ENCODE results near the gene LCT. TPM values are rescaled to one million over a fixed set of nuclear protein-coding genes. Genes with fewer than 3 reads are reported as not detected.

The LCT gene
- total RNA-seq, 4 donors from 2014 or later, result 0.09 TPM; not detected in 3

- DNase-seq (ENCODE audit: low spot score), result no peak
- ATAC-seq (ENCODE audit: low FRiP score), result no peak
- no peak for TF ChIP-seq CTCF (IDR thresholded peaks at IDR 0.05)
Observed at GRCh38 chr2:135832891-135833290, 4.1 kb downstream of the LCT start.

GRCh38 chr2:135831180-135831812 is 5.7 kb downstream of the LCT start:
- no peak for TF ChIP-seq CTCF (IDR thresholded peaks at IDR 0.05)
- DNase-seq (ENCODE audit: low spot score), result no peak
- no peak for ATAC-seq (ENCODE audit: low FRiP score)

DNA sequence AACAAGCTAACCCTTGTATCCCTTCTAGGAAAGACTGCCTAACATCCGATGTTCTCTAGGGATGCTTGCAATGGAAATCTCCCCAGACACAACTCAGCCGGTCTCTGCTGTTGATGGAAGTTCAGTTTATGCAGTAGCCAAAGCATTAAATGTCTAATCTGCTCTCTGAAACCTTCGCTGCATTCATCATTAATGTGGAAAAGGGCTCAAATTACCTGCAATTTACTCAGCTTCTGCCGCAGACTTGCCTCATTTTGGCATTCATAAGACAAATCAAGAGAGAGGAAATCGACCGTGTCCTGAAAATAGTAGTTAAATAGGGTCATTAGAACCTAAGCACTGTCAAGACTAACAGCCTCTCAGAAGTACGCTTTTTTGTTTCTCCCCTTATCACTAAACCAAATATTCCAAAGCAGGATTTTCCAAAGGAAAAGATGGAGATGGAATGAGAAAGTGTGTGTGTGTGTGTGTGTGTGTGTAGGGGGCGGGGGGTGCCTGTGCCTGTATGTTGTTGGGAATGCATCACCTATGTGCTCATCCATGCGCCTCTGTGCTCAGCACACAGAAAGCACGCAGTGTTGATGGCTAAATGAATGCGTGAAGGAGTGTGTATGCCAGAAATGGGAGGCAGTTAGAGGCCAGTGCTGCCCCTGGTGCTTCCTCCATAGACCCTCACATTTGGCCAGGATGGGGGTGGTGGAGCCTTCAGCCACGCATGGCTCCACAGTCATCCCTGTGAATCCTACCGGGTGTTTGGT is 7.4 kb downstream of the LCT start:
- no peak for ATAC-seq (ENCODE audit: low FRiP score)
- no peak for TF ChIP-seq CTCF (IDR thresholded peaks at IDR 0.05)

GRCh38 chr2:135826544-135826943 is 10.4 kb downstream of the LCT start:
- no peak for DNase-seq (ENCODE audit: low spot score)
- TF ChIP-seq CTCF (IDR thresholded peaks at IDR 0.05), result no peak
- no peak for ATAC-seq (ENCODE audit: low FRiP score)

More for the DNA sequence above, 7.4 kb downstream of the LCT start:
- no peak for DNase-seq (ENCODE audit: low spot score)

GRCh38 chr2:135825550-135826176 is 11.3 kb downstream of the LCT start:
- DNase-seq (ENCODE audit: low spot score) (no peak), ATAC-seq (ENCODE audit: low FRiP score) (no peak)
- TF ChIP-seq CTCF (IDR thresholded peaks at IDR 0.05), result no peak

DNA sequence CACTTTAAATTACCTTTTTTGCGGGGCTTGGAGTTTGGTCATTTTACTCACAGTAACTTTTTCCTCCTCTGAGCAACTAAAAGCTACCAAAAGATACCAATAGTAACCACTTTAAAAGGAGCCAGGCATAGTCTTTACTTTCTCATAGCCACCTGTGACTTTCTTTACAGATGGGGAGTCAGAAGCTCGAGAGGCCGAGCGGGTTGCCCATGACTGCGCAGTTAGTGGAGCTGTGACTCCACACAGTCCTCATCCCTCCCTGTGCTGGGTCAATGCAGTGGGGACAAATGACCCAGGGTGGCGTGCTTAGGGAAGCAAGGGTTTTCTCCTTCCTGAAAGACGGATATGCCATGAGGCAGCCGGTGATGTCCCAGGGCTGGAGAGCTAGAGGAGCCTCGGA is 11.9 kb downstream of the LCT start:
- TF ChIP-seq CTCF (IDR thresholded peaks at IDR 0.05), result no peak
- no peak for DNase-seq (ENCODE audit: low spot score)
- no peak for ATAC-seq (ENCODE audit: low FRiP score)
